ENCODE data around the gene SEMA4C. TPM values are rescaled to one million over a fixed set of nuclear protein-coding genes. Genes with fewer than 3 reads are reported as not detected.
"Not testable (repeated sequence)": the region's sequence is repeated elsewhere in the genome, so short reads cannot be mapped to it uniquely, and the experiment has no call there.

SEMA4C gene
- total RNA-seq, 1 donor from 2014 or later = 32.0 TPM

GRCh38 chr2:96863575-96864342 is 6.1 kb downstream of the SEMA4C start:
- intact Hi-C loops (cut with micrococcal nuclease) = no loop called here
- Mint-ChIP-seq H3K4me3 (ENCODE audit: low read depth) (no peak overlapping the region), H3K4me1 (ENCODE audit: low read depth) (peaks cover 18% of the 10 kb centered on the region), H3K36me3 (ENCODE audit: low read depth) (peaks cover 38% of the 10 kb centered on the region), H3K27me3 (ENCODE audit: low read depth) (no peaks in the 10 kb centered on the region), H3K27ac (no peak overlapping the region), H3K9me3 (no peaks in the 10 kb centered on the region)
- no peak for DNase-seq (ENCODE audit: low spot score)

- DNase-seq (ENCODE audit: low spot score); intact Hi-C loops (cut with micrococcal nuclease); H3K27ac Mint-ChIP-seq; H3K4me3 Mint-ChIP-seq (ENCODE audit: low read depth); H3K27me3 Mint-ChIP-seq (ENCODE audit: low read depth); H3K9me3 Mint-ChIP-seq: not testable (repeated sequence)
- peaks cover 36% of the 10 kb centered on the region for H3K36me3 Mint-ChIP-seq (ENCODE audit: low read depth)
- peaks cover 19% of the 10 kb centered on the region for H3K4me1 Mint-ChIP-seq (ENCODE audit: low read depth)
Measured at GRCh38 chr2:96863056-96863455, 6.8 kb downstream of the SEMA4C start.

- intact Hi-C loops (cut with micrococcal nuclease) = no loop called here
Measured at GRCh38 chr2:96861074-96861473, 8.8 kb downstream of the SEMA4C start.

DNA sequence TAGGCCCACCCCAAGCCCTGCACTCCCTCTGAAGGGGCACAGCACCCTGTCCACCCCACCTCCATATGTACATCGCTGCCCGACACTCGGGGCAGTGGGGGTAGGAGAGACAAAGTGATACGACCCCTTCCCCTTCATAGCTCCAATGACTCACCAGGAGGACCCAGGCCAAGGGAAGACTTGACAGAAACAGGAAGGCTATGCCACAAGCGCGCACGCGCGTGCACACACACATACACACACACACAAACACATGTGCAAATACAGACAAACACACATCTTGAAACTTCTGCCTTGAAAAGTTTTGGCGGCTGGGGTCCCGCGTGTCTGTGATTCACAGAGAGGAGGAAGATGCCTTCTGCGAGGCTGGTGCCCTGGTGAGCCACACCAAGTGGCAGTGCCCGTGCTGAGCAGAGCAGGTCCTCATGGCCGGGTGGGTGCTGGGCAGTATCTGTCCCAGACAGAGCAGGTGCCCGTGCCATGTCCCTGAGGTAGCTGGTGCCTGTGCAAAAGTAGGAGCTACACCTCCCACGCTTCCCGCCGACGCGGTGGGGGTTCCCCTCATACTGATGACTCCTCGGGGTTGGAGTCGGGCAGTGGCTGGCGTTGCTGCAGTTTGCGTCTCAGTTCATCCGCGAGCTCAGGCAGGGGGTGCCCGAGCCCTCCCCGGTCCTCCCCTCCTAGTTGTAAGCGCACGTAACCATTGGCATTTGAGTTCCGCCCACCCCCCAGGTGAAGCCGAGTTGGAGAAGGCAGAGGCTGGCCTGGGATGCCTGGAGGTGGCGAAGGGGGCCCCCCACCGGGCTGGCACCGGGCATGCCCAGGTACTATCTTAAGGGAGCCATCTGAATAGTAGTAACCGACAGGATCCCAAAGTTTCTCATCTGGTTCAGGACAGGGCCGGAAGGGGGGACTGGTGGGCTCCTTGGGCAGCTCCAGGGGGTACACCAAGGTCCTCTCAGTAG is 9.5 kb downstream of the SEMA4C start:
- intact Hi-C loops (cut with micrococcal nuclease) = no loop called here
- Mint-ChIP-seq H3K27me3 (ENCODE audit: low read depth) (no peaks in the 10 kb centered on the region), H3K4me1 (ENCODE audit: low read depth) (peaks cover 20% of the 10 kb centered on the region), H3K4me3 (ENCODE audit: low read depth) (no peak overlapping the region), H3K27ac (peak overlapping the region; percentile 11), H3K9me3 (no peaks in the 10 kb centered on the region), H3K36me3 (ENCODE audit: low read depth) (peaks cover 21% of the 10 kb centered on the region)
- no peak for DNase-seq (ENCODE audit: low spot score)

More at GRCh38 chr2:96861074-96861473, 8.8 kb downstream of the SEMA4C start:
- peaks cover 19% of the 10 kb centered on the region for H3K4me1 Mint-ChIP-seq (ENCODE audit: low read depth)
- DNase-seq (ENCODE audit: low spot score) = no peak
- no peaks in the 10 kb centered on the region for H3K27me3 Mint-ChIP-seq (ENCODE audit: low read depth)
- peaks cover 27% of the 10 kb centered on the region for H3K36me3 Mint-ChIP-seq (ENCODE audit: low read depth)
- no peak overlapping the region for H3K27ac Mint-ChIP-seq
- H3K9me3 Mint-ChIP-seq = no peaks in the 10 kb centered on the region
- H3K4me3 Mint-ChIP-seq (ENCODE audit: low read depth) = no peak overlapping the region

- H3K27ac Mint-ChIP-seq = no peak overlapping the region
- intact Hi-C loops (cut with micrococcal nuclease) = loop anchor here (2.0 to 5.0 kb wide), 3 partner anchors 42 to 322 kb away; partner anchors contain the start of genes ANKRD36, ARID5A and CNNM3
- H3K9me3 Mint-ChIP-seq = no peaks in the 10 kb centered on the region
- no peak for DNase-seq (ENCODE audit: low spot score)
- H3K4me3 Mint-ChIP-seq (ENCODE audit: low read depth) = no peak overlapping the region
- peaks cover 25% of the 10 kb centered on the region for H3K36me3 Mint-ChIP-seq (ENCODE audit: low read depth)
- H3K27me3 Mint-ChIP-seq (ENCODE audit: low read depth) = no peaks in the 10 kb centered on the region
- peaks cover 24% of the 10 kb centered on the region for H3K4me1 Mint-ChIP-seq (ENCODE audit: low read depth)
Measured at GRCh38 chr2:96859681-96860064, 10.2 kb downstream of the SEMA4C start.

DNA sequence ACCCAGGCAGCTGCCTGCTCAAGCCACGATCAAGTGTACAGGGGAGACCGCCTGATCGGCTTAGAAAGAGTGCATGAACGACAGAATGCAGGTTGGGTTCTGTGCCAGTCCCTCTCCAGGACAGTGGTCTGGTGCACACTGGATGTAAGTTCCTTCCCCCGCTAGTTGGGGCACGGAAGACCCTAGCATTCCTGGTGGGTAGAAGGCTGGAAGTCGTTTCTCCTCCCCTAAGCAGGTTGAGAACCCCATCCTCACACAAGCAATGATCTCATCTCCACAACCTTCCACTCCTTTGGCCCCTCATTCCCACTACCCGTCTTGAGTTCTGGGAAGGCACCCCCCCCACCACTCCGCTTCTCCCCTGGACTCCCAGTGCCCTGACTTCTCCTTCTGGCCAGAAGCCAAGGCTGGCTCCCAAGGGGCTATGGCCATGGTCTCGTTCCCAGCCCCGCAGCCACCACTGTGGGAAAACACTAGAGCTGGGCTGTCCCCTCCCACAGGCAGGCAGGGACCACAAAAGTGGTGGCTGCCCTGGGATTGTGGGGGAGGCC is 10.7 kb downstream of the SEMA4C start:
- H3K4me1 Mint-ChIP-seq (ENCODE audit: low read depth) = peaks cover 24% of the 10 kb centered on the region
- H3K4me3 Mint-ChIP-seq (ENCODE audit: low read depth) = peak overlapping the region; percentile 60

GRCh38 chr2:96857667-96858372 is 12.1 kb downstream of the SEMA4C start, which contains the start of gene ANKRD39:
ANKRD39 (minus strand) TSS chr2:96858016; CDS start chr2:96857987, 29 bp downstream.
- H3K27me3 Mint-ChIP-seq (ENCODE audit: low read depth) = no peaks in the 10 kb centered on the region
- peak; percentile 98 for DNase-seq (ENCODE audit: low spot score)
- peak within 1 kb of the TSS; percentile 90 for H3K4me3 Mint-ChIP-seq (ENCODE audit: low read depth)
- peak within 1 kb of the TSS; percentile 82 for H3K27ac Mint-ChIP-seq
- H3K36me3 Mint-ChIP-seq (ENCODE audit: low read depth) = peaks cover 32% of the 10 kb centered on the region
- intact Hi-C loops (cut with micrococcal nuclease) = loop anchor here (1.0 to 5.0 kb wide), 5 partner anchors 10 to 321 kb away; partner anchors contain the start of genes ANKRD36, ARID5A and CNNM3
- no peaks in the 10 kb centered on the region for H3K9me3 Mint-ChIP-seq
- H3K4me1 Mint-ChIP-seq (ENCODE audit: low read depth) = peaks cover 24% of the 10 kb centered on the region

More for the DNA sequence above, 10.7 kb downstream of the SEMA4C start:
- intact Hi-C loops (cut with micrococcal nuclease) = loop anchor here (2.0 to 5.0 kb wide), 3 partner anchors 42 to 322 kb away; partner anchors contain the start of genes ANKRD36, ARID5A and CNNM3
- no peak for DNase-seq (ENCODE audit: low spot score)
- no peaks in the 10 kb centered on the region for H3K9me3 Mint-ChIP-seq
- peaks cover 28% of the 10 kb centered on the region for H3K36me3 Mint-ChIP-seq (ENCODE audit: low read depth)
- no peak overlapping the region for H3K27ac Mint-ChIP-seq
- no peaks in the 10 kb centered on the region for H3K27me3 Mint-ChIP-seq (ENCODE audit: low read depth)

DNA sequence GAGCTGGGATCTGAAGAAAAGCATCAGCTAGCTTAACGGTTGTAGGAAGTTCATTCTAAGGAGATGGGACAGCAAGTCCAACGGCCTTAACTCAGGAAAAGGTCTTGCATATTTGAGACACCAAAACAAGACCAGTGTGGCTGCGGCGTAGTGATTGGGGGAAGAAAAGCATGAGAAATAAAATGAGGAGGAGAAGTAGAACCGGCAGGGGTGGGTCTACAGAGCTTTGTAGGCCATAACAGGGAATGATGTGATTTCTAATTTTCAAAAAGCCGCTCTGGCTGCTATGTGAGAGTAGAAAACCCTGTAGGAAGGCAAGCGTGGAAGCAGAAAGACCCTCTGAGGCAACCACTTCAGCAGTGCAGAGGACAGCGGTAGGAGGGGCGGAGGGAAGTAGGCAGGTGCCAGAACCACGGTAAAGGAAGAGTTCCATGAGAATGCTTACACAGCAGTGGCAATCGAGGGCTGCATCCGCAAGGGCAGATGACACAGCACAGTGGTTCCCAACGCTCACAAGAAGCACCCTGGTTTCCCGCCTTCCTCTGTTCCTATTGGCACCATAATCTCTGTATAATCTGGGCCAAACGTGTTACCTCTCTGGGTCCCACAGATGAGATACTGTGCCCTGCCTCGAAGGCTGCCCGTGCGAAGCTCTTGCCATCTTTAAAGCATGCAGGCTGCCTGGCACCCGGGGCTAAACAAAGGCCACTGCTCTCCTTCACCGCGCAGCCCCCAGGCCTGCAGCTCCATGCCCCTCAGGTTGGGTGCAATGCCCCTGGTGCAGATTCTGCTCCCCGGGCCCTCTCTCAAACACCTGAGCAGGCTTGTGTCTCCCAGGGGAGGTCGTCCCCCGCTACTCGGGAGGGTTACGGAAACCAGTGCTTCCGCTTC is 12.9 kb downstream of the SEMA4C start:
- intact Hi-C loops (cut with micrococcal nuclease) = loop anchor here (5.0 kb wide), 2 partner anchors 40 to 320 kb away; partner anchors contain the start of genes ARID5A and CNNM3
- Mint-ChIP-seq H3K36me3 (ENCODE audit: low read depth) (peaks cover 37% of the 10 kb centered on the region), H3K9me3 (no peaks in the 10 kb centered on the region), H3K4me3 (ENCODE audit: low read depth) (peak overlapping the region; percentile 90), H3K27ac (peak overlapping the region; percentile 82), H3K4me1 (ENCODE audit: low read depth) (peaks cover 24% of the 10 kb centered on the region), H3K27me3 (ENCODE audit: low read depth) (no peaks in the 10 kb centered on the region)
- DNase-seq (ENCODE audit: low spot score) = no peak

DNA sequence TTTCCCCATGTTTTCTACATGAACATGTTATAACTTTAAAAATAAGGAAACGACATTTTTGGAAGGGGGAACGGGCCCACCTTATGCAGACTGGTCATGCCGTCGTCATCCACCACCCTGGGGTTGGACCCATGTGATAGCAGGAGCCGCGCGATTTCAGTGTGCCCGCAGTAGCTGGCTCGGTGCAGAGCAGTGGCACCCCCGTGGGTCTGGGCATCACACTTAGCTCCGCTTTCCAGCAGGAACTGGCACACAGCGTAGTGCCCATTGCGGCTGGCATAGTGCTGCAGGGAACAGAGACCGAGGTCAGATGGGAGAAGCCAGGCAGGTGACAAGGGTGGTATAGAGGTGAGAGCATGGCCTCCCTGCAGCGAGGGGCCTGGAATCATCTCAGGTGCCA is 16.6 kb downstream of the SEMA4C start:
- no peaks in the 10 kb centered on the region for H3K27me3 Mint-ChIP-seq (ENCODE audit: low read depth)
- DNase-seq (ENCODE audit: low spot score) = no peak
- intact Hi-C loops (cut with micrococcal nuclease) = no loop called here
- H3K4me1 Mint-ChIP-seq (ENCODE audit: low read depth) = peaks cover 14% of the 10 kb centered on the region
- H3K36me3 Mint-ChIP-seq (ENCODE audit: low read depth) = peaks cover 39% of the 10 kb centered on the region
- H3K9me3 Mint-ChIP-seq = no peaks in the 10 kb centered on the region
- no peak overlapping the region for H3K4me3 Mint-ChIP-seq (ENCODE audit: low read depth)
- H3K27ac Mint-ChIP-seq = no peak overlapping the region

- H3K9me3 Mint-ChIP-seq = no peaks in the 10 kb centered on the region
- H3K27ac Mint-ChIP-seq = no peak overlapping the region
- H3K4me1 Mint-ChIP-seq (ENCODE audit: low read depth) = peaks cover 14% of the 10 kb centered on the region
- H3K4me3 Mint-ChIP-seq (ENCODE audit: low read depth) = no peak overlapping the region
- intact Hi-C loops (cut with micrococcal nuclease) = no loop called here
- DNase-seq (ENCODE audit: low spot score) = no peak
- H3K27me3 Mint-ChIP-seq (ENCODE audit: low read depth) = no peaks in the 10 kb centered on the region
- peaks cover 45% of the 10 kb centered on the region for H3K36me3 Mint-ChIP-seq (ENCODE audit: low read depth)
Measured at GRCh38 chr2:96852667-96853066, 17.2 kb downstream of the SEMA4C start.

- no peaks in the 10 kb centered on the region for H3K4me1 Mint-ChIP-seq (ENCODE audit: low read depth)
Measured at GRCh38 chr2:96848264-96848663, 21.6 kb downstream of the SEMA4C start.

More at GRCh38 chr2:96848264-96848663, 21.6 kb downstream of the SEMA4C start:
- Mint-ChIP-seq H3K4me3 (ENCODE audit: low read depth) (no peak overlapping the region), H3K27ac (no peak overlapping the region), H3K27me3 (ENCODE audit: low read depth) (no peaks in the 10 kb centered on the region), H3K36me3 (ENCODE audit: low read depth) (peaks cover 43% of the 10 kb centered on the region), H3K9me3 (no peaks in the 10 kb centered on the region)
- intact Hi-C loops (cut with micrococcal nuclease) = no loop called here
- no peak for DNase-seq (ENCODE audit: low spot score)
